Lower leg skin (tissue), 4 donors: ENCODE measurements around the gene HUNK. TPM values are rescaled to one million over a fixed set of nuclear protein-coding genes. Genes with fewer than 3 reads are reported as not detected.

Experiments used
- DNase-seq, 2 donors: peaks; one replicate each; pipeline ENCODE4 v3.0.0-alpha.2; 2019; ENCODE audit warnings: low spot score in 2 of 2
- H3K4me3 ChIP-seq: fragments of 200-600 bp; sonication (generic); 2 replicates; pipeline ENCODE4 v1.5.1; 2017; ENCODE audit warnings: mild to moderate bottlenecking, low read depth; ENCODE audit not compliant: poor library complexity, severe bottlenecking
- CTCF ChIP-seq, 3 donors: fragments of 450-650 bp; IDR thresholded peaks; one replicate each; pipeline ENCODE4 v1.5.1; 2016; ENCODE audit warnings: antibody characterized with exemption in 3 of 3, mild to moderate bottlenecking in 3 of 3, moderate library complexity in 2 of 3
- POLR2A ChIP-seq, 2 donors: fragments of 450-650 bp; IDR thresholded peaks; one replicate each; pipeline ENCODE4 v1.6.1; 2016 to 2017; ENCODE audit warnings: antibody characterized with exemption in 2 of 2, mild to moderate bottlenecking in 1 of 2, moderate library complexity in 1 of 2
- WGBS, 2 donors: methylation state at CpG; one replicate each; pipeline ENCODE4 v1.1.5; 2018; 5-methylcytosine and 5-hydroxymethylcytosine counted together
- intact Hi-C: fragments of 100-400 bp; cut with DNase I; formaldehyde crosslinking; loops from one replicate; pipeline ENCODE4 v1.15.0; 2023; ENCODE audit warnings: low total_unique reads
- total RNA-seq, 4 donors: library from RNA; depleted of rRNA; stranded (reverse); fragments of >200 nt; gene quantifications; one replicate each; pipeline ENCODE4 v1.1.0, GENCODE V29; 2016

HUNK gene
- total RNA-seq, 4 donors from 2014 or later, result 2.8 to 4.0 (median 3.5) TPM

DNA sequence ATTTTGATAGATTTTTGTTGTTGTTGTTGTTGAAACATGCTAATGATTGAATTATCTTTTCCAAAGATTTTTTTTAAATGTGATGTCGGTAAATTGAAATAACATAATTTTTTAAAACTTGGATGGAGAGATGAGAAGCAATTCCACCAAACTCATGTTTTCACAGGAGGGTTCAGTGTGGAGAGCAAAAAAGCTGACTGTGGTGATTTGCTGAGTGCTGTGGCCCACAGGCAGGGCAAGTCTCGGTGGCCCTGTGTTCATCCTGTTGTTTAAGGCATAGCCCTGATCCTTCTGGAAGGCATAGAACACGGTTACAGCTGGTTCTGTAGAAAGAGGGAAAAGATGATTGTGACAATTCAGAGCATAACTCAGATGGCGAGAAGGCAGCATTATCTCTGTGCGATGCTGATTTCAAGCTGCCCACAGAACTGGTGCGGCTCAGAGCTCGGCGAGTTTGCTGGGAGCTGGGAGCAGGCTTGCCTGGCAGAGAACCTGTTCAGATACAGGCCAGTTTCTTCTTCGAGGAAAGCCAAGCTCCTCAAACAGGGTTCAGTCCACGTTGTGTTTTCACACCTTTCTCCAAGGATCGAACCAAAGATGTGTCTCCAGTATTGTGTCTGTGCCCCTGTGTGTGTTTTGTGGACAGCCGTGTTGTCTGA lies 127.1 kb downstream of the HUNK start:
- intact Hi-C loops, result no loop called here
- DNase-seq, result peak in 1 of 2 donors; percentile 48
- 92 to 93% methylated on average over 12 of the region's 12 CpGs for WGBS, 2 donors
- TF ChIP-seq POLR2A (IDR thresholded peaks at IDR 0.05) (no peak), CTCF (IDR thresholded peaks at IDR 0.05) (no peak)
- no peak overlapping the region for H3K4me3 ChIP-seq

- peak in 1 of 2 donors; percentile 68 for DNase-seq
- 87 to 93% methylated on average over 11 of the region's 11 CpGs for WGBS, 2 donors
- H3K4me3 ChIP-seq, result no peak overlapping the region
- intact Hi-C loops, result no loop called here
- no peak for TF ChIP-seq CTCF (IDR thresholded peaks at IDR 0.05)
- no peak for TF ChIP-seq POLR2A (IDR thresholded peaks at IDR 0.05)
These were observed 128.6 kb downstream of the HUNK start for GRCh38 chr21:32001390-32001789.

GRCh38 chr21:32003411-32003810 lies 130.6 kb downstream of the HUNK start:
- TF ChIP-seq POLR2A (IDR thresholded peaks at IDR 0.05), result no peak
- intact Hi-C loops, result no loop called here
- WGBS, 2 donors, result 68 to 71% methylated on average over 2 of the region's 2 CpGs

GRCh38 chr21:32004291-32004690 lies 131.5 kb downstream of the HUNK start:
- intact Hi-C loops, result no loop called here
- no peak for TF ChIP-seq CTCF (IDR thresholded peaks at IDR 0.05)
- TF ChIP-seq POLR2A (IDR thresholded peaks at IDR 0.05), result no peak
- DNase-seq, result peak in 1 of 2 donors; percentile 15
- no peak overlapping the region for H3K4me3 ChIP-seq
- WGBS, 2 donors, result 56 to 69% methylated on average over 3 of the region's 3 CpGs

More at GRCh38 chr21:32003411-32003810, 130.6 kb downstream of the HUNK start:
- no peak for DNase-seq
- no peak overlapping the region for H3K4me3 ChIP-seq

- no peak overlapping the region for H3K4me3 ChIP-seq
- TF ChIP-seq POLR2A (IDR thresholded peaks at IDR 0.05) (no peak), CTCF (IDR thresholded peaks at IDR 0.05) (no peak)
- 53 to 54% methylated on average over 5 of the region's 5 CpGs for WGBS, 2 donors
- DNase-seq, result peak in 1 of 2 donors; percentile 65
- intact Hi-C loops, result no loop called here
These were observed 134.6 kb downstream of the HUNK start for GRCh38 chr21:32007456-32007855.

- H3K4me3 ChIP-seq, result no peak overlapping the region
- TF ChIP-seq POLR2A (IDR thresholded peaks at IDR 0.05) (no peak), CTCF (IDR thresholded peaks at IDR 0.05) (no peak)
- no peak for DNase-seq
- WGBS, 2 donors, result 82 to 87% methylated on average over 2 of the region's 2 CpGs
- intact Hi-C loops, result no loop called here
These were observed 135.9 kb downstream of the HUNK start for GRCh38 chr21:32008714-32009113.
